ENCODE measurements around the gene LRP1.

- no peak for TF ChIP-seq ZFP30 (CRISPR knock-in tag; IDR thresholded peaks at IDR 0.05)
- no peak for TF ChIP-seq ZNF565 (CRISPR knock-in tag; conservative IDR thresholded peaks at IDR 0.05; ENCODE audit: low read depth)
- no peak for TF ChIP-seq ARNTL (CRISPR knock-in tag; IDR thresholded peaks at IDR 0.05; ENCODE audit: borderline replicate concordance, low read depth)
- TF ChIP-seq PATZ1 (CRISPR knock-in tag; IDR thresholded peaks at IDR 0.05; ENCODE audit: borderline replicate concordance) = no peak
- no peak for TF ChIP-seq RARB (CRISPR knock-in tag; IDR thresholded peaks at IDR 0.05)
- no peak for TF ChIP-seq CSRNP3 (CRISPR knock-in tag; IDR thresholded peaks at IDR 0.05)
- TF ChIP-seq SNAI2 (CRISPR knock-in tag; IDR thresholded peaks at IDR 0.05) = no peak
- no peak for TF ChIP-seq ZNF70 (CRISPR knock-in tag; IDR thresholded peaks at IDR 0.05)
These were observed 103.2 kb downstream of the LRP1 start for GRCh38 chr12:57231276-57232021.
